D341Med (cell line): ENCODE measurements around the gene SHISA8.
"Not testable (repeated sequence)": the region's sequence is repeated elsewhere in the genome, so short reads cannot be mapped to it uniquely, and the experiment has no call there.

Source experiments
- DNase-seq: peaks from one replicate; pipeline ENCODE4 v3.0.0; 2012; ENCODE audit warnings: low spot score

SHISA8 gene

DNA sequence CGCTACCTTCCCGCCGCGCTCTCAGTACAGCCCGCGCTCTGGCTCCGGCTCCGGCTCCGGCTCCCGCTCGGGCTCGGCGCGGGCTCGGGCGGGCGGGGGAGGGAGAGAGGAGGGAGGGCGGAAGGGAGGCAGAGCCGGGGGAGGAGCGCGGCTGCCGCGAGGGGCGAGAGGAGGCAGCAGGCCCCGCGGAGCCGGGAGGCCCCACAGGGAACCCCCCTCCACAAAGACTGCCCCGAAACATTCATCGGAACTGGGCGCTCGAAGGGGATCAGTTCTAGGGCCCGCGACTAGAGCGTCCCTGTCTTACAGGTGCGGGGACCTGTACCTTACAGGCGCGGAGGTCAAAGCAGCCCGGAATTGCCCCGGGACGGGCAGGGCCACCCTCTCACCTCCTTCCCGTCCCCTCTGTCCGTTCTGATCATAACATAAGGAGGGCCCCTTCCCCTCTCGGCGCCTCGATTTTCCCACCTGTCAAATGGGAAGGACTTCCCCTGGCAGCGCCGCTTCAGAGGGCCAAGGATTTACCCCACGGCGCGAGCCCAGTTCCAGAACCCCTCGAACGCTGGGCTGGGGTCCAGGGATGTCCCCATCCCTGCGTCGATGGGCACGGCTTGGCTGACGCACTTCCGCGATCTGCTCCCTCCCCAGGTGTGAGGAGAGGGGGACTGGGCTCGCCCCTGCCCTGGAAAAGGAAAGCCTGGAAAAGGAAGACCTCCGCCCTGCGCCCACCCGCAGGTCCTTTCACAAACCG lies at the start of gene SHISA8:
Gene SHISA8 (minus strand): TSS at position 40 of the 751 bp plus-strand sequence. CDS start 407 bp downstream, outside the sequence.
- no peak for DNase-seq

- no peak for DNase-seq
Measured at GRCh38 chr22:41964112-41964491, 49.2 kb upstream of the SHISA8 start.

- no peak for DNase-seq
Measured at GRCh38 chr22:41963453-41964111, 48.7 kb upstream of the SHISA8 start.

DNA sequence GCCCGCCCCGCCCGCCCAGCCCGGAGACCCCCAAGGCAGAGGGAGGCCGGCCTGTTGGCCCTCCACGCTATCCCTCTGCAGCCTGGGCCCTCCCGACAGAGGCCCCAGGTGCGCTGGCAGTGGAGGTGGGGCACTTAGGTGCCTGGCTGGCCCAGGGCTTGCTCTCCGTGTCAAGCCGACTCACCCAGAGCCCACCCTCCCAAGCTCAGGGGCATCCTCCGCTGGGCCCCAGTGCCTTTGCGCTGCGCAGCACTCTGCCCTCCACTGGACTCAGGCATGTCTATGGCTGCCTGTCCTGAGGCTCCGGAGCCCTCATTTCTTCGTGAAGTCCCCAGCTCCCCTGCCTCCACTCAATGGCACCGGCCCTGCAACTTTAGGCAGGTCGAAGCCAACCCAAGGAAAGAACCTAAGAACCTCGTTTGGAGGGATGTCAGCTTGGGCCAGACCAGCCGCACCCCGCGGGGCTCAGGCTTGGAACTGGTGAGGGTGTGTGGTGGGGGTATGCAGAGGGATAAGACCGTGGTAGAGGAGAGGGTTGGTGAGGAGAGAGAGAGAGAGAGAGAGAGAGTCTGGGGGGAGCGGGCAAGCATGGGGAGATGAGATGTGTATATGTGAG lies 43.2 kb upstream of the SHISA8 start:
- DNase-seq: no peak

- no peak for DNase-seq
Measured at GRCh38 chr22:41952713-41953112, 37.8 kb upstream of the SHISA8 start.

- DNase-seq: peak; percentile 90
Measured at GRCh38 chr22:41951898-41952474, 37.1 kb upstream of the SHISA8 start, which contains the start of gene SMIM45. SMIM45 (plus strand) TSS chr22:41952150.

DNA sequence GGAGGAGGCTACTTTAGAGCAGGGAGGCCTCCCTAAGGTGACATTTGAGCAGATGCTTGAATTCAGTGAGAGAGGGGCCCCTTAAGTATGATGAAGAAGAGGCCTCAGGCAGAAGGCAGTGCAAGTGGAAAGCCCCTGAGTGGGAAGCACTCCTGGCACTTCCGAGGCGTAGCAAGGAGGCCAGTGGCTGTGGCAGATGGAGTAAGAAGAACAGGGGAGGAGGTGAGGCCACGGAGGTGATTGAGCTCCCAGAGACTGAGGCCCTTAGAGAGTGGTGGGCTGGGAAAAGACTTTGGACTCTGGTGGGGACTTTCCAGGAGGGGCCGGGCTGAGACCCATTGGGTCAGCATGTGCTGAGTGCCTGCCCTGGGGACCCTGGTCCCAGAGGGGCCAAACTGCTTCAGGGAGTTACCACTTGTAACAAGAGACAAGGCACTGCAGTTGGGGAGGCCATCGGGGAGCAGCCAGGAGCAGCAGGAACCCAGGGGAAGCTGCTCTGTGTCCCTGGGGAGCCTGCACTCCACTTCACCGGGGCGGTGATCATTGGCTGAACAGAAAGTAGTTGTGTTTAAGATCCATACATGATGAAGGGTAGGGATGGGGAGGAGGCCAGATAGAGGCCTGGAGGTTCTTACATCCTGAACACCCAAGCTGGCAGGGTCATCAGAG lies 34.6 kb upstream of the SHISA8 start:
- no peak for DNase-seq

DNA sequence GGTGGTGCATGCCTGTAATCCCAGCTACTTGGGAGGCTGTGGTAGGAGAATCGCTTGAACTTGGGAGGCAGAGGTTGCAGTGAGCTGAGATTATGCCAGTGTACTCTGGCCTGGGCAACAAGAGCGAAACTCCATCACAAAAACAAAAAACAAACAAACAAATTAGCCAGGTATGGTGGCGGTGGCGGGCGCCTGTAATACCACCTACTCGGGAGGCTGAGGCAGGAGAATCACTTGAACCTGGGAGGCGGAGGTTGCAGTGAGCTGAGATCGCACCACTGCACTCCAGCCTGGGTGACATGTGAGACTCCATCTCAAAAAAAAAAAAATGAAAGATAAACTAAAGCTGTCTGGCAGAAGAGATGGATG lies 34.0 kb upstream of the SHISA8 start:
- DNase-seq: not testable (repeated sequence)

DNA sequence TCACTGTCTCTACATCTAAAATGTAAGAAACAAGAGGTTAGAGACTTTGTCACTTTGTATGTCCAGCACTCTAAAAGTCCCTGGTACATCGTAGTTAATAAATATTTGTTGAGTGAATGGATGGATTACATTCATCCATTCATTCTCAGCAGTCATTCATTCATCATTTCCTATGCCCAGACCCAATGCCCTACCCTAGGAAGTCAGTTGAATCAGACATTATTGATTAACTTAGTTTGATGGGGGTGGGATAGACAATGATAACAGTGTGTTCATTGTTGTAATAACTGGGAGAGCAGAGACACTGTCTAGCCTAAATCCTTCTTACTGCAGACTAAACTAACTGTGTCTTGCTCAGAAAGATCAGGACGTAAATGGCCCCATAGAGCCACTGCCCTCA lies 33.3 kb upstream of the SHISA8 start:
- no peak for DNase-seq

DNA sequence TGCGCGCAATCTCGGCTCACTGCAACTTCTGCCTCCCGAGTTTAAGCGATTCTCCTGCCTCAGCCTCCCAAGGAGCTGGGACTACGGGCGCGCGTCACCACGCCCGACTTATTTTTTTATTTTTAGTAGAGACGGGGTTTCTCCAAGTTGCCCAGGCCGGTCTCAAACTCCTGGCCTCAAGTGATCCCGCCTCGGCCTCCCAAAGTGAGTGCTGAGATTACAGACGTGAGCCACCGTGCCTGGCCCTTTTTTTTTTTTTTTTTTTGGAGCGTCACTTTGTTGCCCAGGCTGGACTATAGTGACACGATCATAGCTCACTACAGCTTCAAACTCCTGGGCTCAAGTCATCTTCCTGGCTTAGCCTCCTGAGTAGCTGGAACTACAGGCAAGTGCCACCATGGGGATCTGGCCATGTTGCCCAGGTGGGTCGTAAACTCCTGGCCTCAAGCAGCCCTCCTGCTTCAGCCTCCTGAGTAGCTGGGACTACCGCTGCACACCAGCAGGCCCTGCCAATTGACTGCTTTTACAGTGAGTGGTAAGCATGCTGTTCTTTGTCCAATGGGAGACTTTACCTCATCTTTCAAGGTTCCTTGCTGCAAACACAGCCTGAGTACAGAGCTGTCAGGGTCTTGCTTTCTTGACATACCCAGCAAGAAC lies 32.7 kb upstream of the SHISA8 start:
- no peak for DNase-seq

DNA sequence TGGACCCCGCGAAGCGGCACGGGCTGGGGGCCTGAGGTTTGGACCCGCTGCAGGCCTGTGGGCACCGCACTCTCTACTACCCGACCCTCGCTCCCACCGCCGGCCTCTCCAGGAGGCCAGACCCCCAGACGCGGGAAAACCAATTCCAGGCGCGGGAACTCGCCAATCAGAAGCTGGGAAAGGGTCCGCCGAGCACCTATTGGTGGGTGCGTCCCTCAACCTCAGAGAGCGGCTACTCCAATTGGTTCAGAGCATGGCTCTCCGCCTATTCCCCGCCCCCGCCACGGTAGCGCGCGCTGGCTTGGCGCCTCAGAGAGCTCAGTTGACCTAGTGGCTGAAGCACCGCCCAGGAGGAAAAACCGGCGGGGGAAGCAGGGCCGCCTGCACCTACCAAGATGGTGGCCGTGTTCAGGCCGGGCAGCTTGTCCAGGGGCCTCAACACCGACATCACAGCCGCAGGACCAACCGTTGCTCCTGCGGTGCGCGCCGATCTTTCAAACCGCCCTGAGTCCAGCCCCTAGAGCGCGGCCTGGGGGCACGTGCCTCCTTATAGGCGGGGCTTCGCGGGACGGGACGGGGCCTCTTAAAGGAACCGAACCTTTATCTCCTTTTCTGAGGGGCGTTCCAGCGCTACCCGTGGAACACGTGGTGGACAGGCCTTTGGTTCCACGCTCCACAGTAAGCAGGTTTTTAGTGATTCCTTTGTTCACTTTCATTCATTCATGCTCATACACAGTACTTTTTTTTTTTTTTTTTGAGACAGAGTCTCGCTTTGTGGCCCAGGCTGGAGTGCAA lies 32.0 kb upstream of the SHISA8 start, which contains the start of gene CENPM:
Gene CENPM (minus strand): TSS at position 524 of the 795 bp plus-strand sequence. CDS start 76 bp downstream, at position 448.
- DNase-seq: peak; percentile 94

DNA sequence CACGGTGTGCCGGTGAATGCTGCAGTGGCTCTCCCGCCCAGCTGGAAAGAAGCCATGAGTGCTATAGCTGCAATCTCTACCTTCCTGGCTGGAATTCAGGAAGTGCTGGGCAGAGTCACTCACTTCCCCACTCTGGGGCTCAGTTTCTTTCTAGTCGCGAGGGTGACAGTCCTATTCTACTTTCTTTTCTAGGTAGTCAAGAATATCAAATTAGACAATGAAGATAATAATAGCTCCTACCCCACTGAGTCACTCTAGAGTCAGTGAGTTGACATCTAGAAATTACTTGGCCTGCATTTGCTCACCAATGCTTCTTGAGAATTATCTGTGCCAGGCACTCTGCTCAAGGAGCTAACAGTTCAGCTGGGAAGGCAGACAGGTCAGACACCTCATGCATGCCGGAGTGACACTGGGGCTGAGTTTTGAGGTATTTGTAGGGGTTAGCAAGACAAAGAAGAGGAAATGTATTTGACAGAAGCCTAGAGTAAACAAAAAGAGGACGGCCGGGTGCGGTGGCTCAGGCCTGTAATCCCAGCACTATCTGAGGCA lies 28.9 kb upstream of the SHISA8 start:
- DNase-seq: no peak

GRCh38 chr22:41940832-41941765 lies 26.2 kb upstream of the SHISA8 start:
- DNase-seq: peak; percentile 89

GRCh38 chr22:41939981-41940831 lies 25.3 kb upstream of the SHISA8 start:
- no peak for DNase-seq

GRCh38 chr22:41936894-41937169 lies 22.0 kb upstream of the SHISA8 start:
- DNase-seq: no peak

GRCh38 chr22:41935509-41935908 lies 20.6 kb upstream of the SHISA8 start:
- DNase-seq: no peak

GRCh38 chr22:41935015-41935351 lies 20.1 kb upstream of the SHISA8 start:
- DNase-seq: no peak

GRCh38 chr22:41934284-41935014 lies 19.6 kb upstream of the SHISA8 start:
- no peak for DNase-seq
